H1 (cell line): Measurements from ENCODE around the gene MRPS10. TPM values are rescaled to one million over a fixed set of nuclear protein-coding genes. Genes with fewer than 3 reads are reported as not detected.

ENCODE experiments used
- CTCF ChIA-PET: fragments of 300-600 bp; sonication (Branson Sonifier 250); formaldehyde crosslinking; loops from one replicate; lab custom pipeline; 2021; ENCODE audit not compliant: partially characterized antibody; lab: Charles Lee
- POLR2A ChIA-PET: fragments of 300-600 bp; sonication (Branson Sonifier 250); formaldehyde crosslinking; loops from one replicate; lab custom pipeline; 2021; ENCODE audit warnings: inconsistent platforms; ENCODE audit not compliant: partially characterized antibody; lab: Charles Lee
- DNase-seq, 2 experiments: peaks; one replicate each; pipeline versions ENCODE4 v3.0.0 to v3.0.0-alpha.2; 2010 to 2022; ENCODE audit warnings: low spot score in 2 of 2, low read depth in 1 of 2, mixed read lengths in 1 of 2
- FAIRE-seq: peaks from 2 replicates; lab custom pipeline; 2011; peaks lifted over from hg19 to GRCh38; lab: Jason Lieb, UNC
- H2AFZ ChIP-seq: 2 replicates; pipeline ENCODE4 v1.8.1; 2012; ENCODE audit warnings: low read length, inconsistent platforms
- H2AK5ac ChIP-seq: 2 replicates; pipeline ENCODE4 v1.6.1; 2013; ENCODE audit warnings: low read depth, low read length
- H2BK120ac ChIP-seq: replicated peaks from 2 replicates; pipeline ENCODE3; 2013; ENCODE audit warnings: low read depth, low read length, inconsistent platforms
- H2BK12ac ChIP-seq: 2 replicates; pipeline ENCODE4 v1.6.1; 2013; ENCODE audit warnings: low read depth, low read length
- H2BK15ac ChIP-seq: 2 replicates; pipeline ENCODE4 v1.6.1; 2013; ENCODE audit warnings: low read length
- H2BK20ac ChIP-seq: 2 replicates; pipeline ENCODE4 v1.6.1; 2013; ENCODE audit warnings: low read length
- H2BK5ac ChIP-seq: 2 replicates; pipeline ENCODE4 v1.6.1; 2013; ENCODE audit warnings: low read depth, low read length
- H3K14ac ChIP-seq: 2 replicates; pipeline ENCODE4 v1.6.1; 2013; ENCODE audit warnings: inconsistent platforms; ENCODE audit not compliant: insufficient read length
- H3K18ac ChIP-seq: 2 replicates; pipeline ENCODE4 v1.6.1; 2013; ENCODE audit warnings: low read length; ENCODE audit errors: extremely low read depth
- H3K23ac ChIP-seq: 2 replicates; pipeline ENCODE4 v1.6.1; 2013; ENCODE audit warnings: inconsistent platforms; ENCODE audit not compliant: insufficient read length
- H3K23me2 ChIP-seq: 2 replicates; pipeline ENCODE4 v1.6.1; 2013; ENCODE audit warnings: low read depth, low read length
- H3K27ac ChIP-seq: 2 replicates; pipeline ENCODE4 v1.6.1; 2011; ENCODE audit warnings: low read depth, low read length, inconsistent platforms
- H3K27me3 ChIP-seq, 4 experiments: replicated peaks in 1 of 4; 1 replicate in 1 of 4; 2 replicates in 3 of 4; pipeline versions ENCODE4 v1.6.1 to v1.8.1; 2011 to 2013; ENCODE audit warnings: low read length in 3 of 4, mild to moderate bottlenecking in 3 of 4, inconsistent platforms in 2 of 4, mixed read lengths in 2 of 4, moderate library complexity in 1 of 4; ENCODE audit not compliant: control insufficient read depth in 3 of 4, insufficient read depth in 3 of 4; ENCODE audit errors: extremely low read depth in 1 of 4
- H3K36me3 ChIP-seq, 4 experiments: 2 replicates each; pipeline versions ENCODE4 v1.6.1 to v1.8.1; 2011 to 2013; ENCODE audit warnings: mild to moderate bottlenecking in 4 of 4, low read length in 3 of 4, moderate library complexity in 2 of 4, control low read depth in 1 of 4, inconsistent platforms in 1 of 4; ENCODE audit not compliant: insufficient read depth in 4 of 4, control insufficient read depth in 2 of 4
- H3K4ac ChIP-seq: replicated peaks from 2 replicates; pipeline ENCODE3; 2013; ENCODE audit warnings: low read length, low read depth, mixed read lengths, inconsistent platforms; ENCODE audit not compliant: insufficient read length
- H3K4me1 ChIP-seq, 4 experiments: replicated peaks in 1 of 4; 1 replicate in 1 of 4; 2 replicates in 3 of 4; pipeline versions ENCODE4 v1.6.1 to v1.8.1; 2011 to 2013; ENCODE audit warnings: low read length in 3 of 4, inconsistent platforms in 2 of 4, mixed read lengths in 1 of 4; ENCODE audit not compliant: insufficient read depth in 4 of 4, control insufficient read depth in 3 of 4
- H3K4me2 ChIP-seq, 2 experiments: 2 replicates each; pipeline versions ENCODE4 v1.6.1 to v1.8.1; 2011 to 2013; ENCODE audit warnings: low read depth in 2 of 2, low read length in 2 of 2, control low read depth in 1 of 2, inconsistent platforms in 1 of 2, mild to moderate bottlenecking in 1 of 2; ENCODE audit not compliant: insufficient read depth in 1 of 2
- H3K4me3 ChIP-seq, 4 experiments: fragments of 200-600, 300-600 bp in 1 of 4; sonication (generic), shearing (Covaris generic), sonication (Bioruptor Twin) in 1 of 4; 2 replicates each; pipeline versions ENCODE4 v1.5.1 to v1.8.1; 2011 to 2016; ENCODE audit warnings: low read length in 4 of 4, low read depth in 3 of 4, control low read depth in 2 of 4, inconsistent platforms in 2 of 4, mild to moderate bottlenecking in 2 of 4, mixed read lengths in 1 of 4, moderate library complexity in 1 of 4; ENCODE audit not compliant: insufficient read depth in 2 of 4; ENCODE audit errors: extremely low read depth in 1 of 4
- H3K56ac ChIP-seq: replicated peaks from 2 replicates; pipeline ENCODE3; 2013; ENCODE audit warnings: low read depth, mild to moderate bottlenecking, mixed read lengths, low read length, inconsistent platforms; ENCODE audit not compliant: insufficient read length
- H3K79me1 ChIP-seq: 2 replicates; pipeline ENCODE4 v1.6.1; 2013; ENCODE audit warnings: low read depth, low read length, control low read depth
- H3K79me2 ChIP-seq, 2 experiments: 2 replicates each; pipeline versions ENCODE4 v1.6.1 to v1.8.1; 2012 to 2013; ENCODE audit warnings: low read length in 2 of 2, mild to moderate bottlenecking in 2 of 2, inconsistent platforms in 1 of 2; ENCODE audit not compliant: insufficient read depth in 2 of 2, control insufficient read depth in 1 of 2
- H3K9ac ChIP-seq, 4 experiments: replicated peaks in 1 of 4; 1 replicate in 1 of 4; 2 replicates in 3 of 4; pipeline versions ENCODE4 v1.6.1 to v1.8.1; 2011 to 2013; ENCODE audit warnings: low read depth in 3 of 4, low read length in 3 of 4, control low read depth in 2 of 4, mild to moderate bottlenecking in 2 of 4, moderate library complexity in 2 of 4, inconsistent platforms in 1 of 4; ENCODE audit errors: extremely low read depth in 1 of 4
- H3K9me3 ChIP-seq, 2 experiments: 2 replicates each; pipeline versions ENCODE4 v1.6.1 to v1.8.1; 2012 to 2013; ENCODE audit warnings: mild to moderate bottlenecking in 2 of 2, moderate library complexity in 2 of 2, control low read depth in 1 of 2, inconsistent platforms in 1 of 2, low read depth in 1 of 2, low read length in 1 of 2, mixed read lengths in 1 of 2; ENCODE audit not compliant: insufficient read depth in 2 of 2
- H4K20me1 ChIP-seq, 2 experiments: replicated peaks in 1 of 2; 2 replicates each; pipeline versions ENCODE3 to v1.8.1; 2011 to 2013; ENCODE audit warnings: inconsistent platforms in 2 of 2, low read length in 2 of 2, mild to moderate bottlenecking in 1 of 2; ENCODE audit not compliant: insufficient read depth in 2 of 2, control insufficient read depth in 1 of 2
- H4K5ac ChIP-seq: 2 replicates; pipeline ENCODE4 v1.6.1; 2013; ENCODE audit warnings: low read length, low read depth, mixed read lengths, inconsistent platforms; ENCODE audit not compliant: insufficient read length
- H4K8ac ChIP-seq: 2 replicates; pipeline ENCODE4 v1.8.0; 2013; ENCODE audit warnings: mild to moderate bottlenecking, moderate library complexity, low read length, inconsistent platforms; ENCODE audit not compliant: insufficient read depth; ENCODE audit errors: extremely low read depth
- H4K91ac ChIP-seq: replicated peaks from 2 replicates; pipeline ENCODE3; 2013; ENCODE audit warnings: low read length, mixed read lengths, inconsistent platforms; ENCODE audit not compliant: insufficient read length
- HDAC6 ChIP-seq: IDR thresholded peaks from one replicate; pipeline ENCODE4 v1.7.1; 2012; ENCODE audit warnings: low read depth, mild to moderate bottlenecking, inconsistent platforms, low read length, moderate library complexity
- NANOG ChIP-seq: IDR thresholded peaks from 2 replicates; pipeline ENCODE4 v1.6.1; 2011; ENCODE audit warnings: low read length, low read depth, mild to moderate bottlenecking, inconsistent platforms; ENCODE audit not compliant: insufficient read depth, poor library complexity, severe bottlenecking
- RBBP5 ChIP-seq: IDR thresholded peaks from 2 replicates; pipeline ENCODE4 v1.7.1; 2012; ENCODE audit warnings: low read depth, mild to moderate bottlenecking, inconsistent platforms, low read length, moderate library complexity, borderline replicate concordance
- SAP30 ChIP-seq: fragments of 300-600 bp; sonication (generic); IDR thresholded peaks from 2 replicates; pipeline ENCODE4 v1.7.1; 2012; ENCODE audit warnings: low read length, moderate library complexity, mild to moderate bottlenecking, inconsistent platforms; ENCODE audit not compliant: insufficient read depth, insufficient replicate concordance
- SIX5 ChIP-seq: IDR thresholded peaks from 2 replicates; pipeline ENCODE4 v1.6.1; 2011; ENCODE audit warnings: mild to moderate bottlenecking, low read depth, low read length
- TAF1 ChIP-seq: IDR thresholded peaks from 2 replicates; pipeline ENCODE4 v1.6.1; 2011; ENCODE audit warnings: mild to moderate bottlenecking, low read depth, low read length
- YY1 ChIP-seq: IDR thresholded peaks from 2 replicates; pipeline ENCODE4 v1.6.1; 2011; ENCODE audit warnings: low read depth, mild to moderate bottlenecking, low read length
- WGBS, 2 experiments: shearing (Covaris generic) in 1 of 2; methylation state at CpG; one replicate each; pipeline versions ENCODE4 v1.1.6 to v1.1.7; 2013 to 2015; ENCODE audit warnings: low lambda C conversion rate in 2 of 2, mixed read lengths in 2 of 2, inconsistent platforms in 1 of 2, low coverage in 1 of 2, missing lambda C conversion rate in 1 of 2; ENCODE audit not compliant: insufficient replicate concordance in 2 of 2, insufficient coverage in 1 of 2, insufficient read length in 1 of 2; ENCODE audit errors: extremely low coverage in 1 of 2, missing lambda C conversion rate in 1 of 2; 5-methylcytosine and 5-hydroxymethylcytosine counted together
- polyA plus RNA-seq, 7 experiments: library from polyadenylated mRNA; depleted of rRNA in 3 of 7; stranded (reverse) in 5 of 7; unstranded in 2 of 7; fragments of >200 nt in 5 of 7; fragments of 200-250 nt in 2 of 7; gene quantifications; 1 replicate in 5 of 7; 2 replicates in 1 of 7; 4 replicates in 1 of 7; pipeline versions ENCODE4 v1.2.1 to v1.2.3, GENCODE V29; 2011 to 2013; ENCODE audit warnings: missing spikeins in 2 of 7, mixed read lengths in 2 of 7
- total RNA-seq: library from RNA; stranded (reverse); fragmentation: NEBNext Ultra II Directional; extraction: Animal tissue kit (Norgen Biotek cat#: 25700); gene quantifications from 2 replicates; pipeline ENCODE4 v1.2.1, GENCODE V29; 2021
- TF ChIP-seq, protein P1 (sequence below): IDR thresholded peaks from 2 replicates; pipeline ENCODE4 v1.6.1; 2012; ENCODE audit warnings: inconsistent platforms
- TF ChIP-seq, protein P2 (sequence below): IDR thresholded peaks from 2 replicates; pipeline ENCODE4 v1.6.1; 2012; ENCODE audit warnings: low read length, inconsistent platforms
- TF ChIP-seq, protein P3 (sequence below): IDR thresholded peaks from 2 replicates; pipeline ENCODE4 v1.6.1; 2012; ENCODE audit warnings: inconsistent platforms

MRPS10 gene
- total and polyA plus RNA-seq, 2 of the 8 experiments (the other 6 are each of a cell fraction or from before 2014, with no cell fraction given), result 20.5 to 33.6 TPM

DNA sequence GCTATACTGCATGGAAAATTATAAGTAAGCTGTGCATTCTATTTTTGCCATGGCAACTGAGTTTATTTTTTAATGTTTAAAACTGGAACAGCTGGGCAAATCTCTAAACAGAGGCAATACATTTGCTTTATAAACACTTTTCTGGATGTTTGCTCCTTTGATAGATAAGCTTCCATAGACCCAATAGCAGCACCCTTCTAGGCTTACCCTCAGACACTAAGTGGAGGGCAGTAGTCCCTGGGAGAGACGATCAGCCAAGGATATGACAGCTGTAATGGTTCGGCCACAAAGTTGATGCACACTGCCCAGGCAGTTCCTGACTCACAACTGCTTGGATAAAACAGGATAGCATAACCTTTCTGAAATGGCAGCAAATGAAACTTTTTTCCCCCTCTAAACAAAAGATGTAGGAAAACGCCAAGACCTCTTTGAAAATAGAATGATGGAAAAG is 8.5 kb upstream of the MRPS10 start:
- H2BK20ac ChIP-seq, result no peak overlapping the region
- no peak overlapping the region for H2BK120ac ChIP-seq
- H3K4me2 ChIP-seq, result no peak overlapping the region
- H3K27me3 ChIP-seq, result no peaks in the 10 kb centered on the region
- no peak overlapping the region for H2BK5ac ChIP-seq
- H3K4ac ChIP-seq, result no peak overlapping the region
- H3K4me3 ChIP-seq, result no peak overlapping the region
- DNase-seq (no peak), FAIRE-seq (no peak)
- WGBS, 2 experiments, result 91% methylated on average over 3 of the region's 3 CpGs; no CpG with 5 or more reads in 1 of the 2 experiments
- no peak overlapping the region for H3K56ac ChIP-seq
- H3K79me1 ChIP-seq, result no peaks in the 10 kb centered on the region
- H4K8ac ChIP-seq, result no peak overlapping the region
- POLR2A ChIA-PET, result interaction anchor here (0.6 kb wide), 1 partner anchor 695 kb away, joined by 3 read pairs; no protein-coding TSS in a partner anchor
- CTCF ChIA-PET, result interaction anchor here (1.0 to 5.2 kb wide), 5 partner anchors 11 to 305 kb away, joined by 3 to 52 read pairs (median 5); partner anchors contain the start of gene MRPS10
- H3K9me3 ChIP-seq, result no peaks in the 10 kb centered on the region
- H3K9ac ChIP-seq, result no peak overlapping the region
- peaks cover 0 to 23% (median 11%) of the 10 kb centered on the region in 4 experiments; a peak in 6 of 8 replicates for H3K36me3 ChIP-seq
- no peaks in the 10 kb centered on the region for H4K20me1 ChIP-seq
- no peak overlapping the region for H2AK5ac ChIP-seq
- H2BK15ac ChIP-seq, result no peak overlapping the region
- no peak overlapping the region for H4K91ac ChIP-seq
- H4K5ac ChIP-seq, result no peak overlapping the region
- H3K18ac ChIP-seq, result no peak overlapping the region
- H3K4me1 ChIP-seq, result no peaks in the 10 kb centered on the region
- no peak overlapping the region for H2BK12ac ChIP-seq
- H3K23me2 ChIP-seq, result no peaks in the 10 kb centered on the region
- H3K14ac ChIP-seq, result no peak overlapping the region
- no peak overlapping the region for H3K27ac ChIP-seq
- no peak overlapping the region for H2AFZ ChIP-seq
- H3K79me2 ChIP-seq, result no peaks in the 10 kb centered on the region
- H3K23ac ChIP-seq, result no peak overlapping the region
- TF ChIP-seq NANOG (no peak), HDAC6 (no peak), TAF1 (no peak), SAP30 (no peak), SIX5 (no peak), RBBP5 (no peak), YY1 (no peak)
- TF ChIP-seq, protein P1, sequence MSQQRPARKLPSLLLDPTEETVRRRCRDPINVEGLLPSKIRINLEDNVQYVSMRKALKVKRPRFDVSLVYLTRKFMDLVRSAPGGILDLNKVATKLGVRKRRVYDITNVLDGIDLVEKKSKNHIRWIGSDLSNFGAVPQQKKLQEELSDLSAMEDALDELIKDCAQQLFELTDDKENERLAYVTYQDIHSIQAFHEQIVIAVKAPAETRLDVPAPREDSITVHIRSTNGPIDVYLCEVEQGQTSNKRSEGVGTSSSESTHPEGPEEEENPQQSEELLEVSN, result no peak
- TF ChIP-seq, protein P2, sequence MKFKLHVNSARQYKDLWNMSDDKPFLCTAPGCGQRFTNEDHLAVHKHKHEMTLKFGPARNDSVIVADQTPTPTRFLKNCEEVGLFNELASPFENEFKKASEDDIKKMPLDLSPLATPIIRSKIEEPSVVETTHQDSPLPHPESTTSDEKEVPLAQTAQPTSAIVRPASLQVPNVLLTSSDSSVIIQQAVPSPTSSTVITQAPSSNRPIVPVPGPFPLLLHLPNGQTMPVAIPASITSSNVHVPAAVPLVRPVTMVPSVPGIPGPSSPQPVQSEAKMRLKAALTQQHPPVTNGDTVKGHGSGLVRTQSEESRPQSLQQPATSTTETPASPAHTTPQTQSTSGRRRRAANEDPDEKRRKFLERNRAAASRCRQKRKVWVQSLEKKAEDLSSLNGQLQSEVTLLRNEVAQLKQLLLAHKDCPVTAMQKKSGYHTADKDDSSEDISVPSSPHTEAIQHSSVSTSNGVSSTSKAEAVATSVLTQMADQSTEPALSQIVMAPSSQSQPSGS, result no peak
- TF ChIP-seq, protein P3, sequence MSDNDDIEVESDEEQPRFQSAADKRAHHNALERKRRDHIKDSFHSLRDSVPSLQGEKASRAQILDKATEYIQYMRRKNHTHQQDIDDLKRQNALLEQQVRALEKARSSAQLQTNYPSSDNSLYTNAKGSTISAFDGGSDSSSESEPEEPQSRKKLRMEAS, result no peak
